K562 (cell line): ENCODE data around the gene FAM20B. TPM values are rescaled to one million over a fixed set of nuclear protein-coding genes. Genes with fewer than 3 reads are reported as not detected.

Experiments used
- CC2D1A ChIP-seq: fragments of 450-650 bp; IDR thresholded peaks from 2 replicates; pipeline ENCODE4 v1.6.1; 2017; ENCODE audit warnings: mild to moderate bottlenecking
- GABPA ChIP-seq: fragments of 200-800 bp; sonication (Bioruptor generic); conservative IDR thresholded peaks from 2 replicates; pipeline ENCODE4 v1.6.1; 2016; ENCODE audit warnings: low read depth, missing genetic modification characterization, missing compliant biosample characterization
- HDAC6 ChIP-seq: IDR thresholded peaks from 2 replicates; pipeline ENCODE4 v1.6.1; 2012; ENCODE audit warnings: low read depth, mild to moderate bottlenecking, control low read depth, inconsistent platforms, low read length, moderate library complexity
- KDM4B ChIP-seq, 2 experiments: fragments of 450-650 bp in 1 of 2; sonication (generic) in 1 of 2; IDR thresholded peaks; 2 replicates each; pipeline ENCODE4 v1.6.1; 2016 to 2017; ENCODE audit warnings: borderline replicate concordance in 2 of 2, antibody characterized with exemption in 1 of 2, low read depth in 1 of 2, mild to moderate bottlenecking in 1 of 2
- LCOR ChIP-seq: sonication (generic); formaldehyde crosslinking; IDR thresholded peaks from 2 replicates; pipeline ENCODE4 v1.8.0; 2022; ENCODE audit warnings: mild to moderate bottlenecking, missing genetic modification reagents
- NELFE ChIP-seq: IDR thresholded peaks from 2 replicates; pipeline ENCODE4 v1.6.1; 2011; ENCODE audit warnings: mild to moderate bottlenecking; ENCODE audit not compliant: insufficient read depth, insufficient read length
- NFXL1 ChIP-seq: fragments of 450-650 bp; formaldehyde crosslinking; IDR thresholded peaks from 2 replicates; pipeline ENCODE4 v1.4.0; 2021; ENCODE audit warnings: mild to moderate bottlenecking
- POLR2AphosphoS5 ChIP-seq: IDR thresholded peaks from 2 replicates; pipeline ENCODE4 v1.6.1; 2011; ENCODE audit warnings: mild to moderate bottlenecking, low read depth, low read length, moderate library complexity; ENCODE audit not compliant: control insufficient read depth, insufficient read depth
- POLR2H ChIP-seq: IDR thresholded peaks from 2 replicates; pipeline ENCODE4 v1.6.1; 2016; ENCODE audit warnings: missing genetic modification characterization, low read depth, mild to moderate bottlenecking, control low read depth, missing compliant biosample characterization, moderate library complexity
- PRDM10 ChIP-seq: fragments of 450-650 bp; IDR thresholded peaks from 2 replicates; pipeline ENCODE4 v1.6.1; 2018; ENCODE audit not compliant: partially characterized antibody
- SPI1 ChIP-seq: IDR thresholded peaks from 2 replicates; pipeline ENCODE4 v1.6.1; 2011; ENCODE audit warnings: low read depth, low read length, control low read depth, borderline replicate concordance
- SRSF1 ChIP-seq: fragments of 200-400 bp; formaldehyde crosslinking; IDR thresholded peaks from 2 replicates; pipeline ENCODE4 v1.6.1; 2017; ENCODE audit warnings: mild to moderate bottlenecking, low read depth, low read length, moderate library complexity
- polyA plus RNA-seq, 8 experiments: library from polyadenylated mRNA; depleted of rRNA in 4 of 8; stranded (reverse) in 5 of 8; unstranded in 3 of 8; fragments of >200 nt; fragmentation: Nextera tagmentation in 2 of 8; fragmentation: Illumina TruSeq in 1 of 8; extraction: Ambion mirVana in 2 of 8; extraction: Trizol in 1 of 8; gene quantifications; 2 replicates each; pipeline versions ENCODE4 v1.2.1 to v1.2.3, GENCODE V29; 2011 to 2014; ENCODE audit warnings: inconsistent platforms in 1 of 8, missing spikeins in 1 of 8
- total RNA-seq, 7 experiments: library from RNA; depleted of rRNA in 6 of 7; stranded (reverse); fragments of >200 nt in 6 of 7; fragmentation: Illumina TruSeq in 2 of 7; extraction: Trizol in 2 of 7; gene quantifications; 2 replicates each; pipeline versions ENCODE4 v1.2.1 to v1.2.3, GENCODE V29; 2011 to 2021; ENCODE audit warnings: low replicate concordance in 1 of 7
- TF ChIP-seq, protein P1 (sequence below): sonication (generic); formaldehyde crosslinking; IDR thresholded peaks from 2 replicates; pipeline ENCODE4 v1.8.0; 2022; ENCODE audit warnings: mild to moderate bottlenecking, missing genetic modification reagents
- TF ChIP-seq, protein P2 (sequence below): fragments of 200-800 bp; sonication (Bioruptor generic); IDR thresholded peaks from 2 replicates; pipeline ENCODE4 v1.6.1; 2017; ENCODE audit warnings: missing genetic modification characterization, missing compliant biosample characterization

The FAM20B gene
- total and polyA plus RNA-seq, 9 of the 15 experiments (the other 6 are each of a cell fraction or from before 2014, with no cell fraction given) = 7.2 to 67.5 (median 42.9) TPM

DNA sequence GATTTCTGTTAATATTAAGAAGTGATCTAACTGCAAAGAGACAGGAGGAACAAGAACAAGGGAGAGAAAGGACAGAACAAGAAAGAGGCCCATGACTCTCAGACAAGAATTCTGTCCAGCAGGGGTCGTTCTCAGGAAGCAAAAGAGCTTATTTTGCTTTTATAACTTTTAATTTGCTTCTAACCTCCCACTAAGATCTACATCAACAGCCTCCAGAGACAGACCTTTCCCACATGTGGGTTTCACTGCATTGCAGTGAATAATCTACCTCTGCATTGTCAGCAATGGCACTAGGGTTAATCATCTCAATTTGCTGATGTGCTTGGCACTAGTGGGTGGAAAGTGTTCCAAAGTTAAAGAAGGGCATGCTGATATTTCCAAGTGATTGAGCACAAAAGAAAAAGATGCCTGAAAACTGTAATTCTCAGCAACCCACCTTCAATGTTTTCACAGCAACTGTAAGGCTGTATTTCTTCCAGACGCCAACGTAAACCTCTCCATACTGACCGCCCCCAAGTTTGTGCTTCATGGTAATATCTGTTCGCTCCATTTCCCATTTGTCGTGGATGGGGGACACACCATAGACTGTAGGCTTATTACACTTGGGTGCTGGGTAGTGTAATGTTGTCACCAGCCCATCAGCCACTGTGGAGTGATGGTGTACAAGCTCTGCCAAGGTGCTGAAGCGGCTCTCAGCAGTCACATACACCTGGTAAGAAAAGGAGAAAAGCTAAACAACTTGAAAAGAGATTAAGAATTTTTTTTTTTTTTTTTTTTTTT, 95.7 kb downstream of the FAM20B start (continued):
- TF ChIP-seq POLR2AphosphoS5 = no peak
- TF ChIP-seq NELFE = no peak
- no peak for TF ChIP-seq NFXL1
- TF ChIP-seq GABPA = no peak
- TF ChIP-seq KDM4B (IDR thresholded peaks at IDR 0.05; ENCODE audit: borderline replicate concordance in 2 of 2, low read depth in 1 of 2) = no peak
- no peak for TF ChIP-seq HDAC6
- no peak for TF ChIP-seq SRSF1
- no peak for TF ChIP-seq SPI1
- TF ChIP-seq LCOR (CRISPR knock-in tag) = no peak
- peak; percentile 43; the same call in 1 of the 2 replicates for TF ChIP-seq CC2D1A
- TF ChIP-seq POLR2H (tag) = no peak
- no peak for TF ChIP-seq PRDM10
- TF ChIP-seq, protein P1, sequence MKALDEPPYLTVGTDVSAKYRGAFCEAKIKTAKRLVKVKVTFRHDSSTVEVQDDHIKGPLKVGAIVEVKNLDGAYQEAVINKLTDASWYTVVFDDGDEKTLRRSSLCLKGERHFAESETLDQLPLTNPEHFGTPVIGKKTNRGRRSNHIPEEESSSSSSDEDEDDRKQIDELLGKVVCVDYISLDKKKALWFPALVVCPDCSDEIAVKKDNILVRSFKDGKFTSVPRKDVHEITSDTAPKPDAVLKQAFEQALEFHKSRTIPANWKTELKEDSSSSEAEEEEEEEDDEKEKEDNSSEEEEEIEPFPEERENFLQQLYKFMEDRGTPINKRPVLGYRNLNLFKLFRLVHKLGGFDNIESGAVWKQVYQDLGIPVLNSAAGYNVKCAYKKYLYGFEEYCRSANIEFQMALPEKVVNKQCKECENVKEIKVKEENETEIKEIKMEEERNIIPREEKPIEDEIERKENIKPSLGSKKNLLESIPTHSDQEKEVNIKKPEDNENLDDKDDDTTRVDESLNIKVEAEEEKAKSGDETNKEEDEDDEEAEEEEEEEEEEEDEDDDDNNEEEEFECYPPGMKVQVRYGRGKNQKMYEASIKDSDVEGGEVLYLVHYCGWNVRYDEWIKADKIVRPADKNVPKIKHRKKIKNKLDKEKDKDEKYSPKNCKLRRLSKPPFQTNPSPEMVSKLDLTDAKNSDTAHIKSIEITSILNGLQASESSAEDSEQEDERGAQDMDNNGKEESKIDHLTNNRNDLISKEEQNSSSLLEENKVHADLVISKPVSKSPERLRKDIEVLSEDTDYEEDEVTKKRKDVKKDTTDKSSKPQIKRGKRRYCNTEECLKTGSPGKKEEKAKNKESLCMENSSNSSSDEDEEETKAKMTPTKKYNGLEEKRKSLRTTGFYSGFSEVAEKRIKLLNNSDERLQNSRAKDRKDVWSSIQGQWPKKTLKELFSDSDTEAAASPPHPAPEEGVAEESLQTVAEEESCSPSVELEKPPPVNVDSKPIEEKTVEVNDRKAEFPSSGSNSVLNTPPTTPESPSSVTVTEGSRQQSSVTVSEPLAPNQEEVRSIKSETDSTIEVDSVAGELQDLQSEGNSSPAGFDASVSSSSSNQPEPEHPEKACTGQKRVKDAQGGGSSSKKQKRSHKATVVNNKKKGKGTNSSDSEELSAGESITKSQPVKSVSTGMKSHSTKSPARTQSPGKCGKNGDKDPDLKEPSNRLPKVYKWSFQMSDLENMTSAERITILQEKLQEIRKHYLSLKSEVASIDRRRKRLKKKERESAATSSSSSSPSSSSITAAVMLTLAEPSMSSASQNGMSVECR (CRISPR knock-in tag) = no peak
- TF ChIP-seq, protein P2, sequence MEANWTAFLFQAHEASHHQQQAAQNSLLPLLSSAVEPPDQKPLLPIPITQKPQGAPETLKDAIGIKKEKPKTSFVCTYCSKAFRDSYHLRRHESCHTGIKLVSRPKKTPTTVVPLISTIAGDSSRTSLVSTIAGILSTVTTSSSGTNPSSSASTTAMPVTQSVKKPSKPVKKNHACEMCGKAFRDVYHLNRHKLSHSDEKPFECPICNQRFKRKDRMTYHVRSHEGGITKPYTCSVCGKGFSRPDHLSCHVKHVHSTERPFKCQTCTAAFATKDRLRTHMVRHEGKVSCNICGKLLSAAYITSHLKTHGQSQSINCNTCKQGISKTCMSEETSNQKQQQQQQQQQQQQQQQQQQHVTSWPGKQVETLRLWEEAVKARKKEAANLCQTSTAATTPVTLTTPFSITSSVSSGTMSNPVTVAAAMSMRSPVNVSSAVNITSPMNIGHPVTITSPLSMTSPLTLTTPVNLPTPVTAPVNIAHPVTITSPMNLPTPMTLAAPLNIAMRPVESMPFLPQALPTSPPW (CRISPR knock-in tag) = no peak
